HG03565 (cell line): ENCODE results near the gene CYP2S1.
"Not testable (repeated sequence)": the region's sequence is repeated elsewhere in the genome, so short reads cannot be mapped to it uniquely, and the experiment has no call there.

Experiments used
- ATAC-seq: cut with Tn5 transposase; IDR thresholded peaks from one replicate; pipeline ENCODE4 v1.9.1; 2021; ENCODE audit warnings: mild to moderate bottlenecking, moderate library complexity; ENCODE audit not compliant: unreplicated experiment

Gene CYP2S1

GRCh38 chr19:41224632-41225031 is 31.6 kb downstream of the CYP2S1 start:
- no peak for ATAC-seq

DNA sequence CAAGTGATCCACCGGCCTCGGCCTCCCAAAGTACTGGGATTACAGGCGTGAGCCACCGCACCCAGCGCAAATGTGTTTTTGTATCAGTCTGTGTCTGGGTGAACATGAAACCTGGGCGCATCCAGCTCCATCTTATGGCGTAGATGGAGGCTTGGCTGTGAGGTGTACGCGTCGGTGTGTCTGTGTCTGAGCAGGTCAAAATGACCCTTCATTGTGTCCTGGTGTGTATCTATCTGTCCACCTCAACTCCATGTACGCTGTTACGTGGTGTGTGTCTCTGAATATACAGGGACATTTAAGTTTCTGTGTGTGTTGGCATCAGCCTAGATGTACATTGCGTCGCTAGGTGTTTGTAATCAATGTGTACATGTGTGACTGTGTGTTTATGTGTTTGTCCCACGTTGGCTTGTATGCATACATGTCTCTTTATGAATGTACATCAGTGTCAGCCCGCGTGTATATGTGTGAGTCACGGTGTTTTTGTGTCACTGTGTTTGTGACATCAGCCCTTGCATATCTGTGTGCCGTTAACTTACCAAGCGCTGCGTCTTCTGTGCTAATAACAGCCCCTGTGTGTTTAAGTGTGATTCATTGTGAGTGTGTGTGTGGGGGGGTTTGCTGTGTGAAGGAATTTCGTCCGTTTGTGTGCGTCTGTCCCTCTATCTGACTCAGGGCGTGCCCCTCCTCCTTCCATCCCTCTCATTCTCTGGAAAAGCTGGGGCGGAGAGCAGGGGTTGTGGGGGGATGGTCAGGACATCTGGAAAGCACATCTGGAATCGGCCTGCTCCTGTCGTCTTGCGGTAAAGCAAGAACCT is 32.4 kb downstream of the CYP2S1 start:
- no peak for ATAC-seq

GRCh38 chr19:41226053-41226873 is 33.2 kb downstream of the CYP2S1 start:
- no peak for ATAC-seq

- no peak for ATAC-seq
Measured at GRCh38 chr19:41226874-41227390, 33.9 kb downstream of the CYP2S1 start.

GRCh38 chr19:41228486-41228885 is 35.5 kb downstream of the CYP2S1 start:
- no peak for ATAC-seq

DNA sequence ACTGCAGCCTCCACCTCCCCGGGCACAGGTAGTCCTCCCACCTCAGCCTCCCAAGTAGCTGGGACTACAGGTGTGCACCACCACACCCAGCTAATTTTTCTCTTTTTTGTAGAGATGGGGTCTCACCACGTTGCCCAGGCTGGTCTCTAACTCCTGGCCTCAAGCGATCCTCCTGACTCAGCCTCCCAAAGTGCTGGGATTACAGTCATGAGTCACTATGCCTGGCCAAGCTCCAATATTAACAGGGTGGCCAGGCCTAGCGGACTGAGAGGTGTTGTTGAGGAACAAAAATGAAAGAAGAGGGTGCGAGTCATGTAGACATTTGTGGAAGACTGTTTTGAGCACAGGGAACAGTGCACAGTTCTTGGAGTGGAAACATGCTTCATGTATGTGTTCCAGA is 36.3 kb downstream of the CYP2S1 start:
- ATAC-seq: not testable (repeated sequence)

GRCh38 chr19:41230067-41230857 is 37.2 kb downstream of the CYP2S1 start:
- ATAC-seq: no peak

DNA sequence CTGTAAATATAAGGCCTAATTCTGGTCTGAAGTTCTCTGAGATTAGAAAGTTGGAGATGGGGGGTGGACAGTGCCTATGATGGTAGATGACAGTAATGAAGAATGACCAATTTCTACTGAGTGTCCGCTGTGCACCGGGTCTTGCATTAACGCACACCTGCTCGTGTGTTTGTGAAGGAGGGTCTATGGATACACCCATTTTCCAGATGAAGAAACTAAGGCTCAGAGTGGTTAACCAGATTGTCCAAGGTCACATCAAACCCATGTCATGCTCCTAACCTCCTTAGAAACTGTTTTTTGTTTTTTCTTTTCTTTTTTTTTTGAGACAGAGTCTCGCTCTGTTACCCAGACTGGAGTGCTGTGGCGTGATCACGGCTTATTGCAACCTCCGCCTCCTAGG is 39.7 kb downstream of the CYP2S1 start:
- no peak for ATAC-seq

DNA sequence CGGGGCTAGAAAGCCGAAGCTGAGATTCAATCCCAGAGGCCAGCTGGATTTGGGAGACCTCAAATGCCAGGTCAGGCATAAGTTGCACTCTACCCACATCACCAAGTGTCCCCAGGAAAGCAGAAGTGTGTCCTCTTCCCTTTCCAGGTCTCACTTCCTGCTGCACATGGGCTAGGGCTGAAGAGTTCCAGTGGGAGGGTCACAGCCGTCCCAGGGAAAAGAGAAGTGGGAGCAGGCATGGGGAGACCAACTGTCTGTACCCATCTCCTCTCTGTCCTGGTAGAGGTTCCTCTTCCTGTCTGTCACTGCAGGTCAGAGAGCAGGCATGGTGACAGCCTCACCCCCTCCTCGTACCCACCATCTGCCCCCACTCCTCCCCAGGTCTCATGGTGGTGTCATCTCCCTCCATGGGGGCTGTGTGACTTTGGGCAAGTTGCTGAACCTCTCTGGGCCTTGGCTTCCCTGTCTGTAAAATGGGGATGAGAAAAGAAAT is 40.8 kb downstream of the CYP2S1 start:
- no peak for ATAC-seq

DNA sequence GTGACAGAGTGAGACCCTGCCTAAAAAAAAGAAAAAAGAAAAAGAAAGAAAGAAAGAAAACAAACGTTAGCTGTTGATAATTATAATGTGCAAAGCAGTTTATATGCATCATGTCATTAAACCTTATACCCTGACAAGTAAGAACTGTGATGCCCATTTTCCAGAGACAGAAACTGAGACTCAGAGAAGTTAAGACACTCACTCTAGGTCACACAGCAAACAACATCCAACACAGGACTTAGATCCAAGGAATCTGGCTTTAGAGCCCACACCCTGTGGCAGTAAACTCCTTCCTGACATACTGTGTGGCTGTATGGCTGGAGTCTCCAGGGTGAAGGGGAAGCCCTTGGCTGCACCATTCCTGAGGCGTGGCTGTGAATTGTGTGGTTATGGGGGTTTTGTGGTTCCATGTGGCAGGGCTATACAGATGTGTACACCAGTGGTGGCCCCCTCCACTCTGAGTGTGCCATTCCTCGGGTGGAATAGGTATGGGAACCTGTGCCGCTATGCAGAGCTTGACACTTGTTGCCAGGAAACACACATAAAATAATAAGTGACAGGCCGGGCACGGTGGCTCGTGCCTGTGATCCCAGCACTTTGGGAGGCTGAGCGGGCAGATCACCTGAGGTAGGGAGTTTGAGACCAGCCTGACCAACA is 41.6 kb downstream of the CYP2S1 start:
- no peak for ATAC-seq

- ATAC-seq: no peak
Measured at GRCh38 chr19:41235480-41235879, 42.5 kb downstream of the CYP2S1 start.

GRCh38 chr19:41238244-41238643 is 45.2 kb downstream of the CYP2S1 start:
- ATAC-seq: no peak

DNA sequence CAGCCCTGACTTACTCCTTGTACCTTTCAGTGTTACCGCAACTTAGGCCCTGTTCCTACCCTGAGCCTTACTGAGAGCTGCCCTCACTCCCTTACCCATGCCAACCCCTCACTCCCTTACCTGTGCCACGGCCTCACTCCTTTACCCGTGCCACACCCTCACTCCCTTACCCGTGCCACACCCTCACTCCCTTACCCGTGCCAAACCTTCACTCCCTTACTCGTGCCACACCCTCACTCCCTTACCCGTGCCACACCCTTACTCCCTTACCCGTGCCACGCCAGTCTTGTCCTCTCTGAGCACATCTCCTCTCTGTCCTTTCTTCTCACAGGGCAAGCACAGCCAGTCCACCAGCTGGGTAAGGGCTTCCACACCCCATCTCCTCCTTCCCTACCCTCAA is 46.3 kb downstream of the CYP2S1 start:
- no peak for ATAC-seq

GRCh38 chr19:41239961-41240574 is 47.0 kb downstream of the CYP2S1 start:
- no peak for ATAC-seq

- no peak for ATAC-seq
Measured at GRCh38 chr19:41241859-41242258, 48.8 kb downstream of the CYP2S1 start.

- ATAC-seq: no peak
Measured at GRCh38 chr19:41244117-41244516, 51.1 kb downstream of the CYP2S1 start.

GRCh38 chr19:41245843-41246242 is 52.8 kb downstream of the CYP2S1 start:
- no peak for ATAC-seq

GRCh38 chr19:41248895-41249294 is 55.9 kb downstream of the CYP2S1 start:
- ATAC-seq: no peak

GRCh38 chr19:41249707-41250423 is 56.8 kb downstream of the CYP2S1 start:
- no peak for ATAC-seq
